Measurements from ENCODE around the gene TIGD1.

TIGD1 gene

GRCh38 chr2:232550354-232551249 is at the start of gene TIGD1, which contains the start of gene EIF4E2:
Gene TIGD1, minus strand, starts transcription at chr2:232550557. Its CDS starts 675 bp downstream, at chr2:232549882.
Gene EIF4E2, plus strand, starts transcription at chr2:232550689. Its CDS starts 36 bp downstream, at chr2:232550725.
- DNase-seq (ENCODE audit: low read depth, low spot score) = peak; percentile 98

- no peak for DNase-seq (ENCODE audit: low read depth, low spot score)
These were observed 47.9 kb upstream of the TIGD1 start for GRCh38 chr2:232598293-232598692.

- DNase-seq (ENCODE audit: low read depth, low spot score) = no peak
These were observed 47.2 kb upstream of the TIGD1 start for GRCh38 chr2:232597362-232598079.

- no peak for DNase-seq (ENCODE audit: low read depth, low spot score)
These were observed 43.6 kb upstream of the TIGD1 start for GRCh38 chr2:232593982-232594381.

- DNase-seq (ENCODE audit: low read depth, low spot score) = peak; percentile 85
These were observed 42.5 kb upstream of the TIGD1 start for GRCh38 chr2:232592772-232593395.

GRCh38 chr2:232588680-232589585 is 38.6 kb upstream of the TIGD1 start:
- peak; percentile 89 for DNase-seq (ENCODE audit: low read depth, low spot score)

- DNase-seq (ENCODE audit: low read depth, low spot score) = no peak
These were observed 37.7 kb upstream of the TIGD1 start for GRCh38 chr2:232588031-232588430.

- DNase-seq (ENCODE audit: low read depth, low spot score) = no peak
These were observed 37.2 kb upstream of the TIGD1 start for GRCh38 chr2:232587512-232587911.

- DNase-seq (ENCODE audit: low read depth, low spot score) = no peak
These were observed 36.7 kb upstream of the TIGD1 start for GRCh38 chr2:232586943-232587505.

GRCh38 chr2:232584238-232584637 is 33.9 kb upstream of the TIGD1 start:
- DNase-seq (ENCODE audit: low read depth, low spot score) = no peak

GRCh38 chr2:232581725-232582124 is 31.4 kb upstream of the TIGD1 start:
- no peak for DNase-seq (ENCODE audit: low read depth, low spot score)

- DNase-seq (ENCODE audit: low read depth, low spot score) = no peak
These were observed 30.3 kb upstream of the TIGD1 start for GRCh38 chr2:232580648-232580981.

- no peak for DNase-seq (ENCODE audit: low read depth, low spot score)
These were observed 28.3 kb upstream of the TIGD1 start for GRCh38 chr2:232578626-232579025.

GRCh38 chr2:232577841-232578240 is 27.5 kb upstream of the TIGD1 start:
- peak; percentile 16 for DNase-seq (ENCODE audit: low read depth, low spot score)

GRCh38 chr2:232576995-232577394 is 26.6 kb upstream of the TIGD1 start:
- DNase-seq (ENCODE audit: low read depth, low spot score) = peak; percentile 70

GRCh38 chr2:232575404-232575746 is 25.0 kb upstream of the TIGD1 start:
- DNase-seq (ENCODE audit: low read depth, low spot score) = no peak

GRCh38 chr2:232574674-232575403 is 24.5 kb upstream of the TIGD1 start:
- DNase-seq (ENCODE audit: low read depth, low spot score) = no peak

GRCh38 chr2:232573771-232574435 is 23.5 kb upstream of the TIGD1 start:
- no peak for DNase-seq (ENCODE audit: low read depth, low spot score)

GRCh38 chr2:232573042-232573441 is 22.7 kb upstream of the TIGD1 start:
- no peak for DNase-seq (ENCODE audit: low read depth, low spot score)

GRCh38 chr2:232571026-232571474 is 20.7 kb upstream of the TIGD1 start:
- DNase-seq (ENCODE audit: low read depth, low spot score) = peak; percentile 51

Measured in astrocyte of the hippocampus (primary cell).